Panc1 (cell line): ENCODE data around the gene CAND2.

Source experiments
- CTCF ChIP-seq: fragments of 450-650 bp; IDR thresholded peaks from 2 replicates; pipeline ENCODE4 v1.5.1; 2017; ENCODE audit warnings: mild to moderate bottlenecking
- REST ChIP-seq, 2 experiments: IDR thresholded peaks; 2 replicates each; pipeline ENCODE4 v1.6.1; 2011 to 2012; ENCODE audit warnings: low read depth in 2 of 2, control low read depth in 1 of 2, low read length in 1 of 2, mild to moderate bottlenecking in 1 of 2, moderate library complexity in 1 of 2; ENCODE audit not compliant: insufficient read depth in 1 of 2
- TCF7L2 ChIP-seq: IDR thresholded peaks from 2 replicates; pipeline ENCODE4 v1.6.1; 2011; ENCODE audit warnings: mild to moderate bottlenecking, low read depth, low read length, inconsistent platforms

DNA sequence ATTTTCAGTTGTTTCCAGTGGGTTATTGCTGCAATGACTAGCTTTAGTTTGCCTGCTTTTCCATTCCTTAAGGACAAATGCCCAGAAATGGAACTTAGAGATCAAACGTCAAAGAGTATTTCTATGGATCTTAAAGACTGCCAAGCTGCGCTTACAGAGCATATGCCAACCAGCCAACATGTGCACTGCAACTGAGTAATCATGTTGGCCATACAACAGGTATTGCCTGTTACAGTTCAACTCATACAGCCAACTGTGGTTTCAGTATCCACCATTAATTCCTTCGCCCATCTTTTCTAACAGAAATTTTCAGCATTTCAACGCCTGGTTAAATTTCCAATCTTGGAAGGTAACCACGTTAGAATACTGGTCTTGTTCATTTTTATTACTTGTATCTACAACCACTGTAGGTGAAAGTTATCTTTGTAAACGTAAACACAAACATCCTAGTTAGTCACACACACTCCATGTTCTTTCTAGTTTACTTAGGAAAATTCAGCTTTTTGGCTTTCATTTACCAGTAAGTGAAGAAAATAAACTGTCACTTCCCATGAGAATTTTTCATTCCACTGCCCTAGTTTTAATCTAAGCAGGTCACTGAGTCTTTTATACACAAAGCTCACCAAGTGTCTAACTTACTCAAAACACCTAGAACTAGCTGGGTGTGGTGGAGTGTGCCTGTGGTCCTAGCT lies 41.0 kb downstream of the CAND2 start:
- no peak for TF ChIP-seq CTCF
- no peak for TF ChIP-seq REST (IDR thresholded peaks at IDR 0.05; ENCODE audit: insufficient read depth in 1 of 2, low read depth in 2 of 2, low read length in 1 of 2)
- TF ChIP-seq TCF7L2 = no peak
